NCI-H82 (cell line): Measurements from ENCODE around the gene BRAF.
"Not testable (repeated sequence)": the region's sequence is repeated elsewhere in the genome, so short reads cannot be mapped to it uniquely, and the experiment has no call there.

ENCODE experiments used
- DNase-seq: peaks from one replicate; lab custom pipeline; 2025; lab: John Stamatoyannopoulos, UW

The BRAF gene

GRCh38 chr7:140924821-140925421 is at the start of gene BRAF:
TSS of gene BRAF (minus strand) at chr7:140924929. CDS start at chr7:140924703, 226 bp downstream.
- peak; percentile 89 for DNase-seq

GRCh38 chr7:140972876-140973829 is 48.4 kb upstream of the BRAF start:
- peak; percentile 29 for DNase-seq

- DNase-seq: no peak
Measured at GRCh38 chr7:140972344-140972743, 47.6 kb upstream of the BRAF start.

- no peak for DNase-seq
Measured at GRCh38 chr7:140967438-140967837, 42.7 kb upstream of the BRAF start.

GRCh38 chr7:140966561-140967233 is 42.0 kb upstream of the BRAF start:
- DNase-seq: peak; percentile 16

GRCh38 chr7:140961117-140961516 is 36.4 kb upstream of the BRAF start:
- DNase-seq: no peak

GRCh38 chr7:140956997-140957396 is 32.3 kb upstream of the BRAF start:
- not testable (repeated sequence) for DNase-seq

- DNase-seq: no peak
Measured at GRCh38 chr7:140945940-140946339, 21.2 kb upstream of the BRAF start.

GRCh38 chr7:140942242-140942641 is 17.5 kb upstream of the BRAF start:
- DNase-seq: not testable (repeated sequence)

- DNase-seq: no peak
Measured at GRCh38 chr7:140940898-140941297, 16.2 kb upstream of the BRAF start.

- DNase-seq: no peak
Measured at GRCh38 chr7:140937702-140938264, 13.1 kb upstream of the BRAF start.

GRCh38 chr7:140928491-140929309 is 4.0 kb upstream of the BRAF start:
- DNase-seq: no peak

- not testable (repeated sequence) for DNase-seq
Measured at GRCh38 chr7:140927945-140928344, 3.2 kb upstream of the BRAF start.

GRCh38 chr7:140927351-140927750 is 2.6 kb upstream of the BRAF start:
- no peak for DNase-seq

GRCh38 chr7:140926021-140926817 is 1.5 kb upstream of the BRAF start:
- DNase-seq: no peak

GRCh38 chr7:140924019-140924820 is 509 bp downstream of the BRAF start:
- DNase-seq: peak; percentile 89

- peak; percentile 61 for DNase-seq
Measured at GRCh38 chr7:140923358-140924006, 1.2 kb downstream of the BRAF start.

- DNase-seq: no peak
Measured at GRCh38 chr7:140922741-140923345, 1.9 kb downstream of the BRAF start.

- DNase-seq: no peak
Measured at GRCh38 chr7:140920745-140921144, 4.0 kb downstream of the BRAF start.
